A549 (cell line): Measurements from ENCODE around the gene ZNF346.

ENCODE experiments used
- BHLHE40 ChIP-seq: IDR thresholded peaks from 2 replicates; pipeline ENCODE4 v1.6.1; 2012; ENCODE audit warnings: low read depth, low read length, inconsistent platforms
- EHMT2 ChIP-seq: fragments of 200-600 bp; sonication (generic); IDR thresholded peaks from 2 replicates; pipeline ENCODE4 v1.6.1; 2016; ENCODE audit warnings: antibody characterized with exemption, low read depth, mild to moderate bottlenecking, moderate library complexity
- ESRRA ChIP-seq: fragments of 150-350 bp; IDR thresholded peaks from 2 replicates; pipeline ENCODE4 v1.6.1; 2014; ENCODE audit warnings: mild to moderate bottlenecking, low read length, borderline replicate concordance
- MAFK ChIP-seq: fragments of 450-650 bp; IDR thresholded peaks from 2 replicates; pipeline ENCODE4 v1.6.1; 2014; ENCODE audit not compliant: partially characterized antibody
- MAZ ChIP-seq: fragments of 150-350 bp; IDR thresholded peaks from 2 replicates; pipeline ENCODE4 v1.6.1; 2014; ENCODE audit warnings: antibody characterized with exemption, low read depth, low read length, borderline replicate concordance
- POLR2A ChIP-seq: IDR thresholded peaks from 2 replicates; pipeline ENCODE4 v1.6.1; 2012; ENCODE audit warnings: mild to moderate bottlenecking, low read length
- ZSCAN20 ChIP-seq: fragments of 250-450 bp; sonication (Bioruptor Pico); IDR thresholded peaks from 2 replicates; pipeline ENCODE4 v1.8.0; 2022; ENCODE audit warnings: mild to moderate bottlenecking, moderate library complexity
- TF ChIP-seq, protein P1 (sequence below): fragments of >200 bp; sonication (Bioruptor Twin); formaldehyde crosslinking; IDR thresholded peaks from 2 replicates; pipeline ENCODE4 v1.6.1; 2016
- TF ChIP-seq, protein P2 (sequence below): fragments of >200 bp; sonication (Bioruptor Twin); formaldehyde crosslinking; IDR thresholded peaks from 3 replicates; pipeline ENCODE4 v1.5.1; 2016
- TF ChIP-seq, protein P3 (sequence below): IDR thresholded peaks from 2 replicates; pipeline ENCODE4 v1.6.1; 2012
- TF ChIP-seq, protein P4 (sequence below): fragments of 200-600 bp; sonication (generic); IDR thresholded peaks from 2 replicates; pipeline ENCODE4 v1.6.1; 2016; ENCODE audit warnings: antibody characterized with exemption, mild to moderate bottlenecking, moderate library complexity

DNA sequence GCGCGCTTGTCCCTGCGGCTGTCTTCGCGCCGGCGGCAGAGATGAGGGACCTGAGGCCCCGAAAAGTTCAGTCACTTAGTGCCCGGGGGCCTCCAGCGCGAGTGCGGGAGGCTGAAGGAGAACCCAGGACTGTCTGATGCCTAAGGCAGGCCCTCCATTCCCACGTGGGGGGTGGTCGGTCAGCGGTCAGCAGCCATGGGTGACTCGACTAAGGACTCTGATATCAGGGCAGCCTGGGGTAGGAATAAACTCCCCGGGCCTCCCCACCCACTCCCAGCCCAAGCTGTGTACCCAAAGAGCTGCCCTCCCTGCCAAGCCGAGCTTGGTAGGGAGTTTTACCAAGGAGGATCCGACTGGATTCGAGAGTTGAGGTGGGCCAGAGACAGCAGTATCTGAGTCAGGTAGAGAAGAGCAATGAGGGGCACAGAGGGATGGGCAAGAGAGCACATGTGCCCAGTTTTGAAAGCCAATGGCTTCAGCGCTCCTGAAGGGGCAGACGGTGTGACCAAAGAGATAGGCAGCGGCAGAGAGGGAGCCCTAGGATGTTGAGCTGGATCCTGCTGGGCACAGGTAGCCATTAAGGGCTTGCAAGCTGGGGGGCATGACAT, 65.0 kb downstream of the ZNF346 start:
- TF ChIP-seq, protein P1, sequence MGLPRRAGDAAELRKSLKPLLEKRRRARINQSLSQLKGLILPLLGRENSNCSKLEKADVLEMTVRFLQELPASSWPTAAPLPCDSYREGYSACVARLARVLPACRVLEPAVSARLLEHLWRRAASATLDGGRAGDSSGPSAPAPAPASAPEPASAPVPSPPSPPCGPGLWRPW, result no peak
- TF ChIP-seq, protein P2, sequence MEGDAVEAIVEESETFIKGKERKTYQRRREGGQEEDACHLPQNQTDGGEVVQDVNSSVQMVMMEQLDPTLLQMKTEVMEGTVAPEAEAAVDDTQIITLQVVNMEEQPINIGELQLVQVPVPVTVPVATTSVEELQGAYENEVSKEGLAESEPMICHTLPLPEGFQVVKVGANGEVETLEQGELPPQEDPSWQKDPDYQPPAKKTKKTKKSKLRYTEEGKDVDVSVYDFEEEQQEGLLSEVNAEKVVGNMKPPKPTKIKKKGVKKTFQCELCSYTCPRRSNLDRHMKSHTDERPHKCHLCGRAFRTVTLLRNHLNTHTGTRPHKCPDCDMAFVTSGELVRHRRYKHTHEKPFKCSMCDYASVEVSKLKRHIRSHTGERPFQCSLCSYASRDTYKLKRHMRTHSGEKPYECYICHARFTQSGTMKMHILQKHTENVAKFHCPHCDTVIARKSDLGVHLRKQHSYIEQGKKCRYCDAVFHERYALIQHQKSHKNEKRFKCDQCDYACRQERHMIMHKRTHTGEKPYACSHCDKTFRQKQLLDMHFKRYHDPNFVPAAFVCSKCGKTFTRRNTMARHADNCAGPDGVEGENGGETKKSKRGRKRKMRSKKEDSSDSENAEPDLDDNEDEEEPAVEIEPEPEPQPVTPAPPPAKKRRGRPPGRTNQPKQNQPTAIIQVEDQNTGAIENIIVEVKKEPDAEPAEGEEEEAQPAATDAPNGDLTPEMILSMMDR, result no peak
- TF ChIP-seq POLR2A (no peak; the same call in 1 of the 2 replicates), ZSCAN20 (no peak), EHMT2 (no peak), BHLHE40 (no peak), ESRRA (no peak), MAZ (no peak), MAFK (no peak)
- TF ChIP-seq, protein P3, sequence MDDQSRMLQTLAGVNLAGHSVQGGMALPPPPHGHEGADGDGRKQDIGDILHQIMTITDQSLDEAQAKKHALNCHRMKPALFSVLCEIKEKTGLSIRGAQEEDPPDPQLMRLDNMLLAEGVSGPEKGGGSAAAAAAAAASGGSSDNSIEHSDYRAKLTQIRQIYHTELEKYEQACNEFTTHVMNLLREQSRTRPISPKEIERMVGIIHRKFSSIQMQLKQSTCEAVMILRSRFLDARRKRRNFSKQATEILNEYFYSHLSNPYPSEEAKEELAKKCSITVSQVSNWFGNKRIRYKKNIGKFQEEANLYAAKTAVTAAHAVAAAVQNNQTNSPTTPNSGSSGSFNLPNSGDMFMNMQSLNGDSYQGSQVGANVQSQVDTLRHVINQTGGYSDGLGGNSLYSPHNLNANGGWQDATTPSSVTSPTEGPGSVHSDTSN, result no peak
- TF ChIP-seq, protein P4, sequence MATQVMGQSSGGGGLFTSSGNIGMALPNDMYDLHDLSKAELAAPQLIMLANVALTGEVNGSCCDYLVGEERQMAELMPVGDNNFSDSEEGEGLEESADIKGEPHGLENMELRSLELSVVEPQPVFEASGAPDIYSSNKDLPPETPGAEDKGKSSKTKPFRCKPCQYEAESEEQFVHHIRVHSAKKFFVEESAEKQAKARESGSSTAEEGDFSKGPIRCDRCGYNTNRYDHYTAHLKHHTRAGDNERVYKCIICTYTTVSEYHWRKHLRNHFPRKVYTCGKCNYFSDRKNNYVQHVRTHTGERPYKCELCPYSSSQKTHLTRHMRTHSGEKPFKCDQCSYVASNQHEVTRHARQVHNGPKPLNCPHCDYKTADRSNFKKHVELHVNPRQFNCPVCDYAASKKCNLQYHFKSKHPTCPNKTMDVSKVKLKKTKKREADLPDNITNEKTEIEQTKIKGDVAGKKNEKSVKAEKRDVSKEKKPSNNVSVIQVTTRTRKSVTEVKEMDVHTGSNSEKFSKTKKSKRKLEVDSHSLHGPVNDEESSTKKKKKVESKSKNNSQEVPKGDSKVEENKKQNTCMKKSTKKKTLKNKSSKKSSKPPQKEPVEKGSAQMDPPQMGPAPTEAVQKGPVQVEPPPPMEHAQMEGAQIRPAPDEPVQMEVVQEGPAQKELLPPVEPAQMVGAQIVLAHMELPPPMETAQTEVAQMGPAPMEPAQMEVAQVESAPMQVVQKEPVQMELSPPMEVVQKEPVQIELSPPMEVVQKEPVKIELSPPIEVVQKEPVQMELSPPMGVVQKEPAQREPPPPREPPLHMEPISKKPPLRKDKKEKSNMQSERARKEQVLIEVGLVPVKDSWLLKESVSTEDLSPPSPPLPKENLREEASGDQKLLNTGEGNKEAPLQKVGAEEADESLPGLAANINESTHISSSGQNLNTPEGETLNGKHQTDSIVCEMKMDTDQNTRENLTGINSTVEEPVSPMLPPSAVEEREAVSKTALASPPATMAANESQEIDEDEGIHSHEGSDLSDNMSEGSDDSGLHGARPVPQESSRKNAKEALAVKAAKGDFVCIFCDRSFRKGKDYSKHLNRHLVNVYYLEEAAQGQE, result no peak
